ENCODE measurements around the gene TYMS.

DNA sequence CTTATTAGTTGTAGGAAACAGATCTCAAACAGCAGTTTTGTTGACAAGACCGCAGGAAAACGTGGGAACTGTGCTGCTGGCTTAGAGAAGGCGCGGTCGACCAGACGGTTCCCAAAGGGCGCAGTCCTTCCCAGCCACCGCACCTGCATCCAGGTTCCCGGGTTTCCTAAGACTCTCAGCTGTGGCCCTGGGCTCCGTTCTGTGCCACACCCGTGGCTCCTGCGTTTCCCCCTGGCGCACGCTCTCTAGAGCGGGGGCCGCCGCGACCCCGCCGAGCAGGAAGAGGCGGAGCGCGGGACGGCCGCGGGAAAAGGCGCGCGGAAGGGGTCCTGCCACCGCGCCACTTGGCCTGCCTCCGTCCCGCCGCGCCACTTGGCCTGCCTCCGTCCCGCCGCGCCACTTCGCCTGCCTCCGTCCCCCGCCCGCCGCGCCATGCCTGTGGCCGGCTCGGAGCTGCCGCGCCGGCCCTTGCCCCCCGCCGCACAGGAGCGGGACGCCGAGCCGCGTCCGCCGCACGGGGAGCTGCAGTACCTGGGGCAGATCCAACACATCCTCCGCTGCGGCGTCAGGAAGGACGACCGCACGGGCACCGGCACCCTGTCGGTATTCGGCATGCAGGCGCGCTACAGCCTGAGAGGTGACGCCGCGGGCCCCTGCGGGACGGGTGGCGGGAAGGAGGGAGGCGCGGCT, at the start of gene TYMS:
- TF ChIP-seq CTCF (IDR thresholded peaks at IDR 0.05; ENCODE audit: insufficient read depth, low read length): no peak
- TF ChIP-seq, protein P1, sequence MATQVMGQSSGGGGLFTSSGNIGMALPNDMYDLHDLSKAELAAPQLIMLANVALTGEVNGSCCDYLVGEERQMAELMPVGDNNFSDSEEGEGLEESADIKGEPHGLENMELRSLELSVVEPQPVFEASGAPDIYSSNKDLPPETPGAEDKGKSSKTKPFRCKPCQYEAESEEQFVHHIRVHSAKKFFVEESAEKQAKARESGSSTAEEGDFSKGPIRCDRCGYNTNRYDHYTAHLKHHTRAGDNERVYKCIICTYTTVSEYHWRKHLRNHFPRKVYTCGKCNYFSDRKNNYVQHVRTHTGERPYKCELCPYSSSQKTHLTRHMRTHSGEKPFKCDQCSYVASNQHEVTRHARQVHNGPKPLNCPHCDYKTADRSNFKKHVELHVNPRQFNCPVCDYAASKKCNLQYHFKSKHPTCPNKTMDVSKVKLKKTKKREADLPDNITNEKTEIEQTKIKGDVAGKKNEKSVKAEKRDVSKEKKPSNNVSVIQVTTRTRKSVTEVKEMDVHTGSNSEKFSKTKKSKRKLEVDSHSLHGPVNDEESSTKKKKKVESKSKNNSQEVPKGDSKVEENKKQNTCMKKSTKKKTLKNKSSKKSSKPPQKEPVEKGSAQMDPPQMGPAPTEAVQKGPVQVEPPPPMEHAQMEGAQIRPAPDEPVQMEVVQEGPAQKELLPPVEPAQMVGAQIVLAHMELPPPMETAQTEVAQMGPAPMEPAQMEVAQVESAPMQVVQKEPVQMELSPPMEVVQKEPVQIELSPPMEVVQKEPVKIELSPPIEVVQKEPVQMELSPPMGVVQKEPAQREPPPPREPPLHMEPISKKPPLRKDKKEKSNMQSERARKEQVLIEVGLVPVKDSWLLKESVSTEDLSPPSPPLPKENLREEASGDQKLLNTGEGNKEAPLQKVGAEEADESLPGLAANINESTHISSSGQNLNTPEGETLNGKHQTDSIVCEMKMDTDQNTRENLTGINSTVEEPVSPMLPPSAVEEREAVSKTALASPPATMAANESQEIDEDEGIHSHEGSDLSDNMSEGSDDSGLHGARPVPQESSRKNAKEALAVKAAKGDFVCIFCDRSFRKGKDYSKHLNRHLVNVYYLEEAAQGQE (IDR thresholded peaks at IDR 0.05; ENCODE audit: insufficient replicate concordance, low read depth): peak; percentile 43
- no peak for TF ChIP-seq GABPA (IDR thresholded peaks at IDR 0.05; ENCODE audit: low read depth)
- peak; percentile 61; the same call in 1 of the 2 replicates for TF ChIP-seq POLR2AphosphoS5 (IDR thresholded peaks at IDR 0.05; ENCODE audit: low read depth)
- TF ChIP-seq SPI1 (IDR thresholded peaks at IDR 0.05; ENCODE audit: borderline replicate concordance, low read depth): 0 out of 2 replicates have a peak, but pooled peaks have one; percentile 3
